GM06990 (cell line): ENCODE measurements around the gene PRR36.

Source experiments
- DNase-seq: peaks from one replicate; pipeline ENCODE4 v3.0.0-alpha.2; 2011; ENCODE audit not compliant: insufficient read length; ENCODE audit errors: extremely low read depth
- H3K27me3 ChIP-seq: replicated peaks from 2 replicates; pipeline ENCODE4 v1.6.0; 2011; ENCODE audit warnings: low read length; ENCODE audit not compliant: control insufficient read depth, insufficient read depth
- H3K36me3 ChIP-seq: 2 replicates; pipeline ENCODE4 v1.5.1; 2011; ENCODE audit warnings: low read length; ENCODE audit not compliant: control insufficient read depth, insufficient read depth
- H3K4me3 ChIP-seq: replicated peaks from 2 replicates; pipeline ENCODE4 v1.5.1; 2011; ENCODE audit warnings: low read depth, mild to moderate bottlenecking, control low read depth, low read length
- CTCF ChIP-seq: IDR thresholded peaks from 2 replicates; pipeline ENCODE4 v1.5.1; 2011; ENCODE audit warnings: low read length, control low read depth, mild to moderate bottlenecking, inconsistent platforms; ENCODE audit not compliant: insufficient read depth, poor library complexity, severe bottlenecking

PRR36 gene

DNA sequence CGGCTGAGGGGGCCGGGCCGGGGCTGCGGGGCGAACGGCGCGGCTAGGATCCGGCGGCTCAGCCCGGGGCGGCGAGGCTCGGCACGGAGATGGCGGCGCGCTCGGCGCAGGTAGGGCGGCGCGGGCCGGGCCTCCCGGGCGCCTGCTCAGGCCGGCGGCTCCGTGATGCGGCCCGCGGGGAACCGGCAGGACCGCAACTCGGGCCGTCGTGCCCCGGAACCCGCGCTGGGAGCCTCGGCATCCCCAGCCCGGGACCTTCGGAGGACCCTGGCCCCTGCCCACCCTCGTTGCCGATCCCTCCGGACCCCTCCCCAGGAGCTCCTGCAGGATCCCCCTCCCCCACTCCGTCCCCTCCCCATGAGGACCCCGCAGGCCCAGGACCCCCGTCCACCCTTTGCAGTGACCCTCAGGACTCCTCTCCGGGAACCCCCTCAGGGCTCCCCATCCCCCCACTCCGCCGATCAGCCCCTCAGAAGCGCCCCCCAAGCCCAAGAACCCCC is 43.9 kb downstream of the PRR36 start:
- H3K36me3 ChIP-seq, result no peaks in the 10 kb centered on the region
- H3K27me3 ChIP-seq, result no peaks in the 10 kb centered on the region
- TF ChIP-seq CTCF, result no peak
- peak overlapping the region; percentile 81 for H3K4me3 ChIP-seq
- DNase-seq, result no peak

GRCh38 chr19:7829561-7830271 is 44.5 kb downstream of the PRR36 start, which contains the start of gene EVI5L:
EVI5L (plus strand) TSS chr19:7830218; CDS start chr19:7846543, 16,325 bp downstream.
- Histone ChIP-seq H3K27me3 (no peaks in the 10 kb centered on the region), H3K36me3 (no peaks in the 10 kb centered on the region), H3K4me3 (peak within 1 kb of the TSS; percentile 81)
- TF ChIP-seq CTCF, result peak; percentile 4
- DNase-seq, result peak; percentile 97

DNA sequence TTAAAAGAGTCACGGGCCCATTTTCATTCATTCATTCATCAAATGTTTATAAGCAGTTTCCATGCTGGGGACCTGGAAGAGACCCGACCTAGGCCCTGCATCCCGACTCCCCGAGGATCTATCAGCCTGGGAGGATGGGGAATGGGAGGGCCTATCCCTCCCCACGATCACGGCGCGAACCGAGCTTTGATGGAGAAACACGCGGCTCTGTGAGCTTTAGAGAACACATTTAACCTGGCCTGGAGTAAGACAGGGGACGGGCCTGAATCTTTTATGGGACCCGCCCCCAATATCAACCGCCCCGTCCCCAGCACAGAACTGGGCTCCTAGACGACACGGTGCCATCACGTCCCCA is 45.0 kb downstream of the PRR36 start:
- DNase-seq, result no peak
- no peaks in the 10 kb centered on the region for H3K36me3 ChIP-seq
- no peaks in the 10 kb centered on the region for H3K27me3 ChIP-seq
- TF ChIP-seq CTCF, result no peak
- peak overlapping the region; percentile 48 for H3K4me3 ChIP-seq

DNA sequence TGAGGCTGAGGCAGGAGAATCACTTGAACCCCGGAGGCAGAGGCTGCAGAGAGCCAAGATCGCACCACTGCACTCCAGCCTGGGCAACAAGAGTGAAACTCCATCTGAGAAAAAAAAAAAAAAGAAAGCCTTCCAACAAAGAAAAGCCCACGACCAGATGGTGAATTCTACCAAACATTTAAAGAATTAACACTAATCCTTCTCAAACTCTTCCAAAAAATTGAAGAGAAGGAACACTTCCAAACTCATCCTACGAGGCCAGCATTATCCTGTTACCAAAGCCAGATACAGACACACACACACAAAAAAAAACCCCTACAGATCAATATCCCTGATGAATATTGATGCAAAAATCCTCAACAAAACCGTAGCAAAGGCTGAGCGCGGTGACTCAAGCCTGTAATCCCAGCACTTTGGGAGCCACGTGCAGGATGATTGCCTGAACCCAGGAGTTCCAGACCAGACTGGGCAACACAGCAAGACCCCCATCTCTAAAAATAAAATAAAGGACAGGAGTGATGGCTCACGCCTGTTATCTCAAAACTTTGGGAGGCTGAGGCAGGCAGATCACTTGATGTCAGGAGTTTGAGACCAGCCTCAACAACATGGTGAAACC is 50.4 kb downstream of the PRR36 start:
- DNase-seq, result no peak
- Histone ChIP-seq H3K27me3 (no peaks in the 10 kb centered on the region), H3K4me3 (no peak overlapping the region), H3K36me3 (no peaks in the 10 kb centered on the region)
- no peak for TF ChIP-seq CTCF

GRCh38 chr19:7822910-7823515 is 51.2 kb downstream of the PRR36 start:
- Histone ChIP-seq H3K27me3 (no peaks in the 10 kb centered on the region), H3K4me3 (no peak overlapping the region), H3K36me3 (no peaks in the 10 kb centered on the region)
- no peak for DNase-seq
- TF ChIP-seq CTCF, result no peak
